Kidney epithelial cell (primary cell): Measurements from ENCODE around the gene MSL3B.
A peak's percentile ranks its signal among the peaks of the same experiment; 100 is the strongest.

Experiments used
- DNase-seq: peaks from one replicate; pipeline ENCODE4 v3.0.0-alpha.2; 2010; ENCODE audit warnings: low read depth
- H3K27me3 ChIP-seq: 2 replicates; pipeline ENCODE4 v1.6.0; 2011; ENCODE audit warnings: low read length; ENCODE audit not compliant: control insufficient read depth, insufficient read depth
- H3K36me3 ChIP-seq: 2 replicates; pipeline ENCODE4 v1.5.1; 2011; ENCODE audit warnings: low read length; ENCODE audit not compliant: control insufficient read depth, insufficient read depth
- H3K4me3 ChIP-seq: 2 replicates; pipeline ENCODE4 v1.5.1; 2011; ENCODE audit warnings: low read depth, mild to moderate bottlenecking, control low read depth, low read length
- CTCF ChIP-seq: IDR thresholded peaks from 2 replicates; pipeline ENCODE4 v1.5.1; 2011; ENCODE audit warnings: mild to moderate bottlenecking, moderate library complexity, low read length, control low read depth, inconsistent platforms; ENCODE audit not compliant: insufficient read depth, poor library complexity, severe bottlenecking

MSL3B gene

GRCh38 chr2:233871432-233871831, 3.2 kb upstream of the MSL3B start:
- no peaks in the 10 kb centered on the region for H3K36me3 ChIP-seq
- no peak for TF ChIP-seq CTCF
- no peak for DNase-seq

GRCh38 chr2:233866479-233866878, 1.7 kb downstream of the MSL3B start:
- Histone ChIP-seq H3K4me3 (no peak overlapping the region), H3K36me3 (no peaks in the 10 kb centered on the region), H3K27me3 (no peaks in the 10 kb centered on the region)
- DNase-seq: no peak
- TF ChIP-seq CTCF: no peak

More at GRCh38 chr2:233871432-233871831, 3.2 kb upstream of the MSL3B start:
- peaks cover 2% of the 10 kb centered on the region for H3K27me3 ChIP-seq
- H3K4me3 ChIP-seq: no peak overlapping the region

GRCh38 chr2:233865838-233866237, 2.3 kb downstream of the MSL3B start:
- no peak overlapping the region for H3K4me3 ChIP-seq
- DNase-seq: no peak
- no peaks in the 10 kb centered on the region for H3K36me3 ChIP-seq
- TF ChIP-seq CTCF: peak; percentile 27
- no peaks in the 10 kb centered on the region for H3K27me3 ChIP-seq

GRCh38 chr2:233862261-233862768, 5.9 kb downstream of the MSL3B start:
- H3K4me3 ChIP-seq: no peak overlapping the region
- no peaks in the 10 kb centered on the region for H3K36me3 ChIP-seq
- DNase-seq: no peak

GRCh38 chr2:233858331-233858730, 9.9 kb downstream of the MSL3B start:
- Histone ChIP-seq H3K4me3 (no peak overlapping the region), H3K36me3 (no peaks in the 10 kb centered on the region), H3K27me3 (no peaks in the 10 kb centered on the region)
- no peak for TF ChIP-seq CTCF
- no peak for DNase-seq

More at GRCh38 chr2:233862261-233862768, 5.9 kb downstream of the MSL3B start:
- H3K27me3 ChIP-seq: no peaks in the 10 kb centered on the region
- TF ChIP-seq CTCF: no peak

- peak; percentile 74 for TF ChIP-seq CTCF
- DNase-seq: no peak
- no peaks in the 10 kb centered on the region for H3K27me3 ChIP-seq
- no peak overlapping the region for H3K4me3 ChIP-seq
- H3K36me3 ChIP-seq: no peaks in the 10 kb centered on the region
Observed at GRCh38 chr2:233857511-233858141, 10.6 kb downstream of the MSL3B start.
